Measurements from ENCODE around the gene MAN2A2.
"Not testable (repeated sequence)": the region's sequence is repeated elsewhere in the genome, so short reads cannot be mapped to it uniquely, and the experiment has no call there.

GRCh38 chr15:90926766-90927165 is 23.7 kb downstream of the MAN2A2 start:
- TF ChIP-seq CTCF (IDR thresholded peaks at IDR 0.05; ENCODE audit: extremely low read depth in 1 of 2, insufficient read depth in 1 of 2, low read depth in 1 of 2, low read length in 2 of 2); EZH2 (IDR thresholded peaks at IDR 0.05; ENCODE audit: borderline replicate concordance, low read depth, low read length, severe bottlenecking); POLR2AphosphoS5 (IDR thresholded peaks at IDR 0.05; ENCODE audit: insufficient read depth, low read depth, low read length); POLR2A (IDR thresholded peaks at IDR 0.05; ENCODE audit: low read depth, low read length); MYC (IDR thresholded peaks at IDR 0.05; ENCODE audit: low read depth, low read length): not testable (repeated sequence)
